GM21381 (cell line): ENCODE measurements around the gene OXTR.

Experiments
- ATAC-seq: cut with Tn5 transposase; IDR thresholded peaks from one replicate; pipeline ENCODE4 v1.9.1; 2021; ENCODE audit warnings: mild to moderate bottlenecking, moderate library complexity; ENCODE audit not compliant: unreplicated experiment

Gene OXTR

GRCh38 chr3:8713901-8714759 is 55.3 kb downstream of the OXTR start:
- ATAC-seq: no peak

DNA sequence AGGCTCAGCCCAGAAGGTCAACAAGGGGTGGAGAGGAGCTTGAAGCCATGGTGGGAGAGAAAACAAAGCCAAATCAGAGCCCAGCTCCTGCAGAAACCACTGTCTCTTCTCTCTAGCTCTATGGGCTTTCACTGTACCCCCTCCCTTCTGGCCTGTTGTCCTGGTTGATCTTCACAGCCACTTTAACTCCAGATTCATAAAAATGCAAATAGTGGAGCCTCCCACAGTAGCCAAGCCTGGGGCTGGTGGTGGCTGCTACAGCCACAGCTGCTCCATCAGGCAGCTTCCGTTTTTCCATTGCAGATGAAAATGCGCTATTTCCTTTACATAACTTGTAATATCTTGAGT is 56.5 kb downstream of the OXTR start:
- no peak for ATAC-seq

- ATAC-seq: no peak
These were observed 57.1 kb downstream of the OXTR start for GRCh38 chr3:8712045-8712907.

DNA sequence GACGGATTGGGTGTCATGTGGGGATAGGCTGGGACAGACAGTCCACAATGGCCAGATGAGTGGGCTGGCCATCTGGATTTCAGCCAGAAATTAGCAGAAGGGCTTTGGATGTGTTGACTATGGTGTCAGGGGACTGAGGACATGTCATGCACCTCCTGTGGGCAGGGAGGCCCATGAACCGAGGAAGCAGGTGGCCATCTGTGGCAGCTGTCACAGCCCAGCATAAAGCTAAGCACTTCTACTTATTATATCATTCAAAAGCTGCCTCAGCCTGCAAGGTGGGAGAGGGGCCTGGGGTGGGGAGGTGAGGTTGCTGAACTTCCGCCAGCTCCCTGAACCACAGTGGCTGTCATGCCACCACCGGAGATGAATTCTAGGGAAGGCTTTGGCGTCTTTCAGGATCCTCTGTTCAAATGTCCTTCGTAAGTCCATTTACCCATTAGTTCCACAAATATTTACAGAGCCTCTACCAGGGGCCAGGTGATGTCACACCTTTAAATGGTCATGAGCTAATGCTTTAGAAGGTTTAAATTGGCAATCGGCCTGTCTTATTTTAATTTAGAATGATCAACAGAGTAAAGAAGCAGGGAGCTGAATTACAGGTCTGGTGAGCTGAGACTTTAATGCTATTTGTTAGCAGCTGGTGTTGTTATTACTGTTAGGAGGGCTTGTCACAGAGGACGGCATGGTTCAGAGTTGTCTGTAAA is 59.5 kb downstream of the OXTR start:
- ATAC-seq: no peak

- no peak for ATAC-seq
These were observed 60.1 kb downstream of the OXTR start for GRCh38 chr3:8709287-8709686.

- ATAC-seq: no peak
These were observed 63.8 kb downstream of the OXTR start for GRCh38 chr3:8705575-8705974.

- ATAC-seq: no peak
These were observed 66.9 kb downstream of the OXTR start for GRCh38 chr3:8702560-8702959.
